Testis (tissue), 3 donors: ENCODE results near the gene ACE. TPM values are rescaled to one million over a fixed set of nuclear protein-coding genes. Genes with fewer than 3 reads are reported as not detected.

Experiments
- DNase-seq: peaks from one replicate; pipeline ENCODE4 v3.0.0-alpha.2; 2019
- H3K27ac ChIP-seq, 2 donors: fragments of 200-600 bp; sonication (generic); one replicate each; pipeline ENCODE4 v1.5.1; 2019
- H3K27me3 ChIP-seq: fragments of 200-600 bp; sonication (generic); one replicate; pipeline ENCODE4 v1.5.1; 2019
- H3K36me3 ChIP-seq: fragments of 200-600 bp; sonication (generic); one replicate; pipeline ENCODE4 v1.5.1; 2017; ENCODE audit warnings: low read depth; ENCODE audit errors: missing control alignments
- H3K4me1 ChIP-seq: fragments of 200-600 bp; sonication (generic); one replicate; pipeline ENCODE4 v1.5.1; 2019
- H3K4me3 ChIP-seq, 2 donors: fragments of 200-600 bp; sonication (generic); one replicate each; pipeline ENCODE4 v1.5.1; 2017 to 2019
- H3K9me3 ChIP-seq: fragments of 200-600 bp; sonication (generic); one replicate; pipeline ENCODE4 v1.5.1; 2017
- CTCF ChIP-seq, 3 experiments: fragments of 450-650 bp in 2 of 3; fragments of 200-600 bp in 1 of 3; sonication (generic) in 1 of 3; IDR thresholded peaks; one replicate each; pipeline ENCODE4 v1.5.1; 2016 to 2019; ENCODE audit warnings: antibody characterized with exemption in 3 of 3, mild to moderate bottlenecking in 2 of 3, moderate library complexity in 1 of 3
- POLR2A ChIP-seq: fragments of 450-650 bp; IDR thresholded peaks from one replicate; pipeline ENCODE4 v1.6.1; 2017; ENCODE audit warnings: antibody characterized with exemption, mild to moderate bottlenecking, moderate library complexity
- WGBS, 2 donors: methylation state at CpG; one replicate each; pipeline ENCODE4 v1.1.5; 2018; 5-methylcytosine and 5-hydroxymethylcytosine counted together
- intact Hi-C: fragments of 100-400 bp; cut with DNase I; formaldehyde crosslinking; loops from one replicate; pipeline ENCODE4 v1.15.1; 2023; ENCODE audit warnings: low total_unique reads
- polyA plus RNA-seq: library from polyadenylated mRNA; stranded (reverse); fragments of 350-450 nt; fragmentation: Illumina TruSeq; extraction: RNeasy Lipid Tissue Mini Kit (QIAGEN cat#74804); gene quantifications from one replicate; pipeline ENCODE4 v1.2.3, GENCODE V29; 2014; ENCODE audit warnings: low read depth, low replicate concordance; ENCODE audit not compliant: insufficient read depth
- total RNA-seq, 2 donors: library from RNA; depleted of rRNA; stranded (reverse); fragments of >200 nt; gene quantifications; one replicate each; pipeline ENCODE4 v1.2.3, GENCODE V29; 2016

The ACE gene
- total and polyA plus RNA-seq, 3 donors from 2014 or later = 87.8 to 216 (median 174) TPM

- no peak overlapping the region for H3K4me3 ChIP-seq
- H3K27me3 ChIP-seq = no peaks in the 10 kb centered on the region
- DNase-seq = no peak
- no peak for TF ChIP-seq POLR2A
- TF ChIP-seq CTCF (IDR thresholded peaks at IDR 0.05) = no peak
- no peaks in the 10 kb centered on the region for H3K9me3 ChIP-seq
- intact Hi-C loops = loop anchor here (10.0 kb wide), 1 partner anchor 107 kb away; no protein-coding TSS in a partner anchor
- H3K27ac ChIP-seq = no peak overlapping the region
- peaks cover 11% of the 10 kb centered on the region for H3K4me1 ChIP-seq
- 96 to 100% methylated on average over 2 to 9 of the region's 9 CpGs for WGBS, 2 donors
- H3K36me3 ChIP-seq = no peaks in the 10 kb centered on the region
These were observed 65.3 kb downstream of the ACE start for GRCh38 chr17:63542218-63542545.

DNA sequence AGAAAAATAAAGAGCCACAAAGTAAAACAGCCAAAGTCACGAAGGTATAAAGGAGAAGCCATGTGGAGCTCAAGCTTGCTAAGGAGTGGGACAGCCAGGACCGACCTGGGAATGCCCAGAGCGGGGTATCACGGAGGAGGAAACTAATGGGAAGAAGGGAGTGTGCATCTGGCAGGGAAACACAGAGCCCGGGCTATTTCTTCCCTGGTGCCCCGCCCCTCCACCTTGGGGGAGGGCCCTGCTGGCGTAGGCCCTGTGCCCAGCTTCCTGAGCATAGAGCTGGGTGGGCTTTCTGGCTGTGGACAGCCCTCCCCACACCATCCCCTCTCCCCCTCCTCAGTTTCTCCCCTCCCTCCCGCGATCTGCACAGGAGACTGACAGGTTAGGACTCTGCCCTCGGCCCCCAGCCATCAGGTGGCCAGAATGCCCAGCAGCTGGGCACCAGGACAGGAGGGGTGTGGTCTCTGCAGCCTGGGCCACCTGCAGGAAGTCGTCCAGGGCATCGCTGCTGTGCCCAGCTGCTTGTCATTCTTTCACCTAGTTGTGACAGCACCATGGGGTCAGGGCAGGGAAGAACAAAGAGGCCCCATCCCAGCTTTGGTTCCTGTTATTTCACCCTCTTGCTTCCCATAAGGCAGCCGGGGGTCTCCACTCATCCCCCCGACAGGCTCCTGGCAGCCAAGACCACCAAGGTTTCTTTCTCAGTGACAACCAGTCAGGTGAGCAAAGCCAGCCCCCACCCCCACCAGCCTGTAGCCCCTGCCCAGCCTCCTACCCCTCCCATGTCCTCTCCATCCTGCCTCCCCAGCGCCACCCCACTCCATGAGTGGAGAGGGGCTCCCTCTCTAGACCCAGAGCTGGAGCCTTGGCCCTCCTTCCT is 66.3 kb downstream of the ACE start:
- Histone ChIP-seq H3K4me3 (no peak overlapping the region), H3K36me3 (no peaks in the 10 kb centered on the region), H3K9me3 (no peaks in the 10 kb centered on the region), H3K27me3 (no peaks in the 10 kb centered on the region), H3K4me1 (peaks cover 6% of the 10 kb centered on the region), H3K27ac (no peak overlapping the region)
- DNase-seq = no peak
- intact Hi-C loops = loop anchor here (10.0 kb wide), 1 partner anchor 108 kb away; no protein-coding TSS in a partner anchor
- 74 to 76% methylated on average over 15 of the region's 15 CpGs for WGBS, 2 donors
- TF ChIP-seq CTCF (IDR thresholded peaks at IDR 0.05) (no peak), POLR2A (no peak)

GRCh38 chr17:63543822-63544420 is 67.1 kb downstream of the ACE start:
- no peak for TF ChIP-seq CTCF (IDR thresholded peaks at IDR 0.05)
- no peak for TF ChIP-seq POLR2A
- no peak for DNase-seq

GRCh38 chr17:63544467-63545301 is 67.8 kb downstream of the ACE start:
- no peaks in the 10 kb centered on the region for H3K27me3 ChIP-seq
- intact Hi-C loops = loop anchor here (10.0 kb wide), 1 partner anchor 110 kb away; no protein-coding TSS in a partner anchor
- TF ChIP-seq POLR2A (no peak), CTCF (IDR thresholded peaks at IDR 0.05) (no peak)
- H3K27ac ChIP-seq = no peak overlapping the region
- DNase-seq = no peak
- no peak overlapping the region for H3K4me3 ChIP-seq
- 90 to 93% methylated on average over 9 to 13 of the region's 13 CpGs for WGBS, 2 donors
- no peaks in the 10 kb centered on the region for H3K9me3 ChIP-seq
- no peaks in the 10 kb centered on the region for H3K36me3 ChIP-seq
- H3K4me1 ChIP-seq = peaks cover 7% of the 10 kb centered on the region

More at GRCh38 chr17:63543822-63544420, 67.1 kb downstream of the ACE start:
- H3K27me3 ChIP-seq = no peaks in the 10 kb centered on the region
- no peaks in the 10 kb centered on the region for H3K4me1 ChIP-seq
- no peak overlapping the region for H3K27ac ChIP-seq
- no peak overlapping the region for H3K4me3 ChIP-seq
- no peaks in the 10 kb centered on the region for H3K9me3 ChIP-seq
- H3K36me3 ChIP-seq = no peaks in the 10 kb centered on the region
- intact Hi-C loops = loop anchor here (10.0 kb wide), 1 partner anchor 109 kb away; no protein-coding TSS in a partner anchor
